ENCODE measurements around the gene APLF.

DNA sequence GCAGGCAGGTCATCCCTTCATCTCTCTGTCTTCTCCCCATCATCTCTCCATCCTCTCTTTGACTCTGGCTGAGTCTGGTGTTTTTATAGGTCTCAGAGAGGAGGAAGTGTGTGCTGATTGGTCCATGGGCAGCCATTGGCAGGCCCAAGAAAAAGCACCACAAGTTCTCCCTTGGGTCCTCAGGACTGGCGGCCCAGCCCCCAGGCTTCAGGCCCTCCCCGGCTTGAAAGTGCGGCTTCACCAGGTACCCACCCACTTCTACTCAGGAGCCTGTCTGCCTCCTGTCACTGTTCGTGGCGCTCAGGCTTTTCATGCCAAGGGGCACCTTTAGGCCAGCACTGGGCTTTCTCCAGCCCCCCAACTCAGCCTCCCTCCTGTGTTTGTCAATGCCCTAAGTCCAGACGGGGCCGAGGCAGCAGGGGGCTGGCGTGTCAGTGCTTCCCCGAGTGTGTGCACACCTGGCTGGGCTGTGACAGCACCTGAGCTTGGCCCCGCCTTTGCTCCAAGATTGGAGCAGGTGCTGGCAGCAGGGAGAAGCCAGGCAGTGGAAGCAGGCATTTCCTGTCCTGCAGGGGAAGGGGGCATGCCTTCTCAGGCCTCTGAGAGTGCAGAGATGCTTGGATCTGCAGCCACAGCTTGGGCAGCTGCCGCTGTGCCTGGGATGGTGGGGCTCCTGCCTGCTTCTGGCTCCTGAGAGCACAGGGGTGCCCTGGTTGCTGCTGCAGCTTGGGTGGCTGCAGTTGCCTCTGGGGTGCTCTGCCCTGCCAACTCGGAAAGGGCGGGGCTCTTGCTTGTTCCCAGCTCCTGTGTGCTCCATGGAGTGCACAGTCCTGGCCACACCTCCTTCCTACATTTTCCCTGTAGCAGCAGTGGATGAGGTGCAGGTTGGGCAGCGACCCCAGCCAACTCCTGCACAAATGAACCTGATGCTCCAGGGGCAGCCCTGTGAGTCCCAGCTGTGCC is 34.4 kb upstream of the APLF start:
- TF ChIP-seq, protein P1, sequence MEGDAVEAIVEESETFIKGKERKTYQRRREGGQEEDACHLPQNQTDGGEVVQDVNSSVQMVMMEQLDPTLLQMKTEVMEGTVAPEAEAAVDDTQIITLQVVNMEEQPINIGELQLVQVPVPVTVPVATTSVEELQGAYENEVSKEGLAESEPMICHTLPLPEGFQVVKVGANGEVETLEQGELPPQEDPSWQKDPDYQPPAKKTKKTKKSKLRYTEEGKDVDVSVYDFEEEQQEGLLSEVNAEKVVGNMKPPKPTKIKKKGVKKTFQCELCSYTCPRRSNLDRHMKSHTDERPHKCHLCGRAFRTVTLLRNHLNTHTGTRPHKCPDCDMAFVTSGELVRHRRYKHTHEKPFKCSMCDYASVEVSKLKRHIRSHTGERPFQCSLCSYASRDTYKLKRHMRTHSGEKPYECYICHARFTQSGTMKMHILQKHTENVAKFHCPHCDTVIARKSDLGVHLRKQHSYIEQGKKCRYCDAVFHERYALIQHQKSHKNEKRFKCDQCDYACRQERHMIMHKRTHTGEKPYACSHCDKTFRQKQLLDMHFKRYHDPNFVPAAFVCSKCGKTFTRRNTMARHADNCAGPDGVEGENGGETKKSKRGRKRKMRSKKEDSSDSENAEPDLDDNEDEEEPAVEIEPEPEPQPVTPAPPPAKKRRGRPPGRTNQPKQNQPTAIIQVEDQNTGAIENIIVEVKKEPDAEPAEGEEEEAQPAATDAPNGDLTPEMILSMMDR (conservative IDR thresholded peaks at IDR 0.05; ENCODE audit: low read depth, low read length): no peak
- no peak for TF ChIP-seq EZH2 (IDR thresholded peaks at IDR 0.05; ENCODE audit: low read length, unreplicated experiment)
